ENCODE measurements around the gene NKTR. TPM values are rescaled to one million over a fixed set of nuclear protein-coding genes. Genes with fewer than 3 reads are reported as not detected.

NKTR gene
- total RNA-seq, 1 donor from 2014 or later, result 118 TPM

- H3K4me3 Mint-ChIP-seq (ENCODE audit: unreplicated experiment), result peak overlapping the region; percentile 51
- H3K36me3 Mint-ChIP-seq (ENCODE audit: low read depth, unreplicated experiment), result peaks cover 5% of the 10 kb centered on the region
- peaks cover 24% of the 10 kb centered on the region for H3K27me3 Mint-ChIP-seq (ENCODE audit: unreplicated experiment)
- no peak for TF ChIP-seq CTCF (IDR thresholded peaks at IDR 0.05; ENCODE audit: unreplicated experiment)
- H3K4me1 Mint-ChIP-seq (ENCODE audit: unreplicated experiment), result peaks cover 39% of the 10 kb centered on the region
- no peaks in the 10 kb centered on the region for H3K9me3 Mint-ChIP-seq (ENCODE audit: unreplicated experiment)
- no peak overlapping the region for H3K27ac Mint-ChIP-seq (ENCODE audit: unreplicated experiment)
- no peak for DNase-seq (ENCODE audit: low spot score)
These were observed 54.9 kb downstream of the NKTR start for GRCh38 chr3:42655331-42655888.

- no peaks in the 10 kb centered on the region for H3K9me3 Mint-ChIP-seq (ENCODE audit: unreplicated experiment)
- peaks cover 8% of the 10 kb centered on the region for H3K36me3 Mint-ChIP-seq (ENCODE audit: low read depth, unreplicated experiment)
- no peak for TF ChIP-seq CTCF (IDR thresholded peaks at IDR 0.05; ENCODE audit: unreplicated experiment)
- H3K4me1 Mint-ChIP-seq (ENCODE audit: unreplicated experiment), result peaks cover 36% of the 10 kb centered on the region
- no peak overlapping the region for H3K27ac Mint-ChIP-seq (ENCODE audit: unreplicated experiment)
- no peak for DNase-seq (ENCODE audit: low spot score)
- H3K4me3 Mint-ChIP-seq (ENCODE audit: unreplicated experiment), result peak overlapping the region; percentile 23
- peaks cover 28% of the 10 kb centered on the region for H3K27me3 Mint-ChIP-seq (ENCODE audit: unreplicated experiment)
These were observed 55.6 kb downstream of the NKTR start for GRCh38 chr3:42655980-42656679.

GRCh38 chr3:42656680-42657610 is 56.5 kb downstream of the NKTR start:
- H3K4me1 Mint-ChIP-seq (ENCODE audit: unreplicated experiment), result peaks cover 31% of the 10 kb centered on the region
- H3K27me3 Mint-ChIP-seq (ENCODE audit: unreplicated experiment), result peaks cover 30% of the 10 kb centered on the region
- no peaks in the 10 kb centered on the region for H3K9me3 Mint-ChIP-seq (ENCODE audit: unreplicated experiment)
- H3K36me3 Mint-ChIP-seq (ENCODE audit: low read depth, unreplicated experiment), result peaks cover 13% of the 10 kb centered on the region
- no peak overlapping the region for H3K27ac Mint-ChIP-seq (ENCODE audit: unreplicated experiment)
- no peak overlapping the region for H3K4me3 Mint-ChIP-seq (ENCODE audit: unreplicated experiment)
- TF ChIP-seq CTCF (IDR thresholded peaks at IDR 0.05; ENCODE audit: unreplicated experiment), result no peak
- DNase-seq (ENCODE audit: low spot score), result no peak

- no peak for TF ChIP-seq CTCF (IDR thresholded peaks at IDR 0.05; ENCODE audit: unreplicated experiment)
- Mint-ChIP-seq H3K27ac (ENCODE audit: unreplicated experiment) (no peak overlapping the region), H3K27me3 (ENCODE audit: unreplicated experiment) (peaks cover 28% of the 10 kb centered on the region), H3K4me3 (ENCODE audit: unreplicated experiment) (no peak overlapping the region), H3K36me3 (ENCODE audit: low read depth, unreplicated experiment) (peaks cover 13% of the 10 kb centered on the region), H3K9me3 (ENCODE audit: unreplicated experiment) (no peaks in the 10 kb centered on the region), H3K4me1 (ENCODE audit: unreplicated experiment) (peaks cover 23% of the 10 kb centered on the region)
- DNase-seq (ENCODE audit: low spot score), result no peak
These were observed 57.2 kb downstream of the NKTR start for GRCh38 chr3:42657675-42658074.
